ENCODE measurements around the gene SLC39A2. TPM values are rescaled to one million over a fixed set of nuclear protein-coding genes. Genes with fewer than 3 reads are reported as not detected.
A peak's percentile ranks its signal among the peaks of the same experiment; 100 is the strongest.

Gene SLC39A2
- total and polyA plus RNA-seq, 9 of the 15 experiments (the other 6 are each of a cell fraction or from before 2014, with no cell fraction given) = 0.06 to 0.09 TPM; not detected in 7

- ATAC-seq (no peak), DNase-seq (ENCODE audit: extremely low read depth in 1 of 4, low spot score in 3 of 4) (no peak), FAIRE-seq (no peak)
- Histone ChIP-seq H3K79me2 (ENCODE audit: control insufficient read depth, insufficient read depth, low read length) (no peaks in the 10 kb centered on the region), H3K9ac (ENCODE audit: insufficient read depth in 1 of 2, low read depth in 2 of 2, low read length in 2 of 2) (no peak overlapping the region), H3K9me3 (replicated peaks; ENCODE audit: control insufficient read depth, insufficient read depth, low read depth, low read length) (no peaks in the 10 kb centered on the region), H2AFZ (ENCODE audit: low read depth, low read length) (peak overlapping the region; percentile 86), H3K4me3 (no peak overlapping the region), H3K9me1 (ENCODE audit: control insufficient read depth, insufficient read depth, low read length) (no peaks in the 10 kb centered on the region), H3K4me2 (ENCODE audit: insufficient read depth, low read length) (no peak overlapping the region; the same call in 1 of the 2 replicates), H3K36me3 (ENCODE audit: control insufficient read depth, insufficient read depth, low read length) (no peaks in the 10 kb centered on the region), H3K4me1 (replicated peaks in 1 of 2; ENCODE audit: control insufficient read depth in 2 of 2, insufficient read depth in 2 of 2, low read length in 2 of 2) (peaks cover 5 to 21% of the 10 kb centered on the region in 2 experiments; a peak in 4 of 5 replicates), H3K27me3 (ENCODE audit: control insufficient read depth in 2 of 2, insufficient read depth in 2 of 2, low read length in 2 of 2) (no peaks in the 10 kb centered on the region), H3K27ac (ENCODE audit: extremely low read depth, low read depth, low read length) (no peak overlapping the region), H4K20me1 (replicated peaks; ENCODE audit: control insufficient read depth, insufficient read depth, low read length) (no peaks in the 10 kb centered on the region)
- intact Hi-C loops (cut with micrococcal nuclease) = loop anchor here (5.0 kb wide), 1 partner anchor 186 kb away; no protein-coding TSS in a partner anchor
- in situ Hi-C loops (cut with MboI) = no loop called here
- WGBS (ENCODE audit: insufficient coverage, low coverage, missing lambda C conversion rate) = 70% methylated on average over 2 of the region's 2 CpGs
- CTCF ChIA-PET (ENCODE audit: low intra/inter-chr PET ratio) = interaction anchor here (0.9 kb wide), 1 partner anchor 29 kb away, joined by 3 read pairs; no protein-coding TSS in a partner anchor
- POLR2A ChIA-PET = interaction anchor here (0.7 kb wide), 1 partner anchor 28 kb away, joined by 3 read pairs; no protein-coding TSS in a partner anchor
- no TSS peak for BruUV-seq (replicated peaks)
- TF ChIP-seq SUPT5H (IDR thresholded peaks at IDR 0.05) (no peak), JUN (IDR thresholded peaks at IDR 0.05; ENCODE audit: borderline replicate concordance, low read depth, low read length) (no peak), JUN (CRISPR knock-in tag; IDR thresholded peaks at IDR 0.05; ENCODE audit: borderline replicate concordance) (no peak), TSHZ1 (CRISPR knock-in tag; IDR thresholded peaks at IDR 0.05) (no peak), SP2 (IDR thresholded peaks at IDR 0.05; ENCODE audit: extremely low read depth, low read depth, low read length, poor library complexity, severe bottlenecking) (no peak), TGIF2 (CRISPR knock-in tag; IDR thresholded peaks at IDR 0.05) (no peak), SLC30A9 (CRISPR knock-in tag; IDR thresholded peaks at IDR 0.05) (no peak), MYBL2 (IDR thresholded peaks at IDR 0.05; ENCODE audit: low read depth) (no peak), MYBL2 (CRISPR knock-in tag; IDR thresholded peaks at IDR 0.05; ENCODE audit: borderline replicate concordance) (no peak), ID3 (CRISPR knock-in tag; IDR thresholded peaks at IDR 0.05) (no peak), ID3 (tag; IDR thresholded peaks at IDR 0.05) (no peak), ZBTB43 (CRISPR knock-in tag; IDR thresholded peaks at IDR 0.05) (no peak), SMARCA5 (IDR thresholded peaks at IDR 0.05) (no peak), ZNF740 (CRISPR knock-in tag; IDR thresholded peaks at IDR 0.05) (no peak), ZNF740 (tag; IDR thresholded peaks at IDR 0.05) (no peak)
Observed at GRCh38 chr14:21043387-21043973, 44.4 kb downstream of the SLC39A2 start.

Data from K562 (cell line).